GM12874 (cell line): ENCODE data around the gene MBP.

Experiments
- TF ChIP-seq, protein P1 (sequence below): IDR thresholded peaks from 2 replicates; pipeline ENCODE4 v1.5.1; 2011; ENCODE audit warnings: low read depth, mild to moderate bottlenecking, control low read depth, low read length, moderate library complexity; ENCODE audit not compliant: insufficient read depth

MBP gene

DNA sequence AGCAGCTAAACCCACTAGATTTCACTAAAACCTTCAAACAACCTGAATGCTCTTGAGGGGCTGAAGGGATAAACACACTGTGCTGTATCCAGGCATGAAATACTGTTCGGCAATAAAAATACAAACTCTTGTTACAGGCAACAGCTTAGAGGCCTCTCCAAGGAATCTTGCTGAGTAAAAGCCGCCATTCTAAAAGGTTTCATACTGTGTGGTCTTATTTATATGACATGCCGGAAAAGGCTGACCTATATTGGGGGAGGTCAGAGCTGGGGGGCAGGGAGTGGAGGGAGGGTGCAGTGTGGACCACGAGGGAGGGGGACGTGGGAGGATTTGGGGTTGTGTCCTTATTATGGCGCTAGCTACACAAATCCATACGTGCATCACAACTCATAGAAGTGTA lies 136.2 kb downstream of the MBP start:
- TF ChIP-seq, protein P1, sequence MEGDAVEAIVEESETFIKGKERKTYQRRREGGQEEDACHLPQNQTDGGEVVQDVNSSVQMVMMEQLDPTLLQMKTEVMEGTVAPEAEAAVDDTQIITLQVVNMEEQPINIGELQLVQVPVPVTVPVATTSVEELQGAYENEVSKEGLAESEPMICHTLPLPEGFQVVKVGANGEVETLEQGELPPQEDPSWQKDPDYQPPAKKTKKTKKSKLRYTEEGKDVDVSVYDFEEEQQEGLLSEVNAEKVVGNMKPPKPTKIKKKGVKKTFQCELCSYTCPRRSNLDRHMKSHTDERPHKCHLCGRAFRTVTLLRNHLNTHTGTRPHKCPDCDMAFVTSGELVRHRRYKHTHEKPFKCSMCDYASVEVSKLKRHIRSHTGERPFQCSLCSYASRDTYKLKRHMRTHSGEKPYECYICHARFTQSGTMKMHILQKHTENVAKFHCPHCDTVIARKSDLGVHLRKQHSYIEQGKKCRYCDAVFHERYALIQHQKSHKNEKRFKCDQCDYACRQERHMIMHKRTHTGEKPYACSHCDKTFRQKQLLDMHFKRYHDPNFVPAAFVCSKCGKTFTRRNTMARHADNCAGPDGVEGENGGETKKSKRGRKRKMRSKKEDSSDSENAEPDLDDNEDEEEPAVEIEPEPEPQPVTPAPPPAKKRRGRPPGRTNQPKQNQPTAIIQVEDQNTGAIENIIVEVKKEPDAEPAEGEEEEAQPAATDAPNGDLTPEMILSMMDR = no peak

DNA sequence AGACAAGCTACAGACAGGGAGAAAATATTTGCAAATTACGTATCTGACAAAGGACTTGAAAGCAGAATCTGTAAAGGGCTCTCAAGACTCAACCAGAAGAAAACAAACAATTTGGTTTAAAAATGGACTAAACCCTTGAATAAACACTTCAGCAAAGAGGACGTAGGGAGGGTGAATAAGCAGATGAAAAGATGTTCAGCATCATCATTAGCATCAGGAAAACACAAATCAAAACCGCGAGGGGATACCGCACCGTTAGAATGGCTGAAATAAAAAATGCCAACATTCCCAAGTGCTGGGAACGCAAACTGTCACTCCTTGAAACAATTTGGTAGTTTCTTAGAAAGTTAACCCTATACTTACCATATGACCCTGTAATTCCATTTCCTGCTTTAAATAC lies 136.7 kb downstream of the MBP start:
- TF ChIP-seq, protein P1 = no peak

DNA sequence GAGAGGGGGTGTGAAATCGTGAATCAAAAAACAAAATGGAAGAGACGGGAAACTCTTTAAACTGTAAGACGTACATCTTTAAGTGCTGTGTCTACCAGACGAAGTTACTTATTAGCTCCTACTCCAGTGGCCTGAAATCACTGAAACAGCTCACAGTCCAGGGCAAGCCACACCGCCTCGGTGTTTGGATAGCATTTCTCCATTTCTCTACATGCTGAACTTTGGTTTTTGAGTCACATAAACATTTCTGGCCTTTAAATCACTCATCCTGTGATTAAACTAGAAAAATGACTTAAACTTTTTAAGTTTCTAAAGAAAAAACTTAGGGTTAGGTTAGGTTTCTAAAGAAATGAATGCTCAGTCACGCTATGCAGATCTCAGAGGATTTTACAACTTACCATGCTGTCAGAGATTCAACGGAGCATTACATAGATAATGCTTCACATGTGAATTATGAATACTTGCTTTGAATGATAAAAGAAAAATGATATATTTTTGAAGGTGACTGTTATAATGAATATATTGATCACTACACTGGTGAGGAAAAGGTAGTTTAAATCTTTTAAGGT lies 138.4 kb downstream of the MBP start:
- TF ChIP-seq, protein P1 = no peak

DNA sequence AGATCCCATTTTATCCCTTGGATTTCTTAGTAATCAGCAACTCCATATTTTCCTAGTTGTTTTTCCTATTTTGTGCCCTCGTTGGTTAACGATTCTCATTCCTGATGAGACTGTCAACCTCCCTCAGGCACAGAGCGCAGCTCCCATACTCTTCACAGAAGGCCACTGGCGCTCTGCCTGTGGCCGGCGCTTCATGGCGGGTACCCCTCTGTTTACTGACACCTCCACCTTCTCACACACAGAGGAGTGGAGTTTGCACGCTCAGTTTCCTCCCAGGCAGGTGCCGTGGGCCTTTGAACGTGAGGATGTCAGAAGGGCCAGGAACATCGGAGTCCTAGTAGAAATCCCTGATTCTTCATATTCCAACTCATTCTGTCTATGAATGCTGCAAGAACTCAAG lies 139.0 kb downstream of the MBP start:
- TF ChIP-seq, protein P1 = no peak

DNA sequence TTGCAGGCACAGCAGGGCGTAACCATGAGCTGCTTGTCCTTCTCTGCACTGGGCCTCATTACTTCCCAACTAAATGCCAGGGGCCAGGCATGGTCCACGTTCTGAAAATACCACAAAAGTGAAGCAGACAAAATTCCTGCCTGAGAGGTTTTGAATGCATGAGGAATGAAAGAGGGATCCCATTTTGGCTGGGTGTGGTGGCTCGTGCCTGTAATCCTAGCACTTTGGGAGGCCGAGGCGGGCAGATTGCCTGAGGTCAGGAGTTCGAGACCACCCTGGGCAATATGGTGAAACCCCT lies 139.5 kb downstream of the MBP start:
- TF ChIP-seq, protein P1 = no peak

DNA sequence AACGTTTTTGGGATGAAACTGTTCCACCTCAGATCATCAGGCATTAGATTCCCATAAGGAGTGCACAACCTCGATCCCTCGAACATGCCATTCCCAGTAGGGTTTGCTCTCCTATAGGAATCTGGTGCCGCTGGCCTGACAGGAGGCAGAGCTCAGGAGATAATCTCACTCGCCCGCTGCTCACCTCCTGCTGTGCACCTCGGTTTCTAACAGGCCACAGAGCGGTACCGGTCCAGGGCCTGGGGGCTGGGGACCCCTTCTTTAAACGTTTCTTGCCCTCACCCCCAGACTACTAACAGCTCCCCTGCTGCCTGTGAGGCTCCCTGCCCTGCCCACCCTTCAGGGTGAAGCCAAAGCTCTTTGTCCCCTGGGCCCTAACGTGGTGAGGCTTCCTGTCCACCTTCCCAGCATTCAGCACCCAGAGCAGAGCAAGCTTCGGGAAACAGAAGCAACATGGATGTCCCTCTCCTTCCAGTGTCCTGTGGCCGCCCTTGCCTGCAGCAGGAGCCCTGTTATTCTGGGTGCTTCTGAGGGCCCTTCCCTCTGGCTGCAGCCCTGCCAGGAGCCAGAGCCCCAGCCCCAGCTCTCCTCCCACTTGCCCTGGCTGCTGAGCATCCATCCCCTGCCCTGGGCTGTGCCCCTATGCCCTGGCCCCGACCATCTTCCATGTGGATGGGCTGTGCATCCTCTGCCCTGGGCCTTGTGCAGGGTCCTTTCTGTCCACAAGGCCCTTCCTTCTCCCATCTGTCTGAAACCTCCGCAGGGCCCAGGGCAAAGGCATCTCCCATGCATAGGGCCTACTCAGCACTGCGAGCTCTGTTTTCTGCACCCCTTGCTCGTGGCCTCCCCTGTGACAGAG lies 140.1 kb downstream of the MBP start:
- TF ChIP-seq, protein P1 = no peak

DNA sequence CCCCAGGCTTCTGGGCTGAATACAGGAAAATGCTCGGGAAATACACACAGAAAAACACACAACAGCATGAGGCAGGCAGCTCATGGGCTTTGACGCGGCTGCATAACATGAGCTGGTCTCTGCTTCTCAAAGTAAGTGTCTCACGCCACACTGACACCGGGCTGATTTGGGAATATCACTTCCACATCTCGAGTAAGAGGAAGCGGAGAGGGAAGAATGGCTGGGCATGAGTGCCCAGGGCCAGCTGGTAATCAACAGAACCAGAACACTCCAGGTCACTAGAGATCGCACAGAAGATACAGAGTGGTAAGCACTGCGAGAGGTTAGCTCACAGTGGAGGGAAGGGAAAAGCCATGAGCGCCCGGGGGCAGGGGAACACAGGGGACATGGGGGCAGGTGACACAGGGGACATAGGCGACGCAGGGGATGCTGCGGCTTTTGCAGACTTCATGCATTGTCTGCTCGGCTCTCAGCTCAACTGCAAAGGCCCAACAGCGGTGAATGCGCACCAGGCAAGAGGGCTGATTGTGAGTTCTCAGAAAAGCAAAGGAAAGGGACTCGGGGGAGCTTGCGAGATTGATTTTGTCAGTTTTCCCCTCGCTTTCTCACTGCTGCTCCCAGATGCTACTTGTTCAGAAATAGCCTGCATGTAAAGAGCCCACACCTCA lies 141.4 kb downstream of the MBP start:
- TF ChIP-seq, protein P1 = no peak
